PC-3 (cell line): ENCODE measurements around the gene INTS1.

Experiments used
- EZH2 ChIP-seq: fragments of 300-600 bp; sonication (generic); IDR thresholded peaks from one replicate; pipeline ENCODE4 v1.6.1; 2017; ENCODE audit warnings: antibody characterized with exemption, mild to moderate bottlenecking, low read length; ENCODE audit not compliant: unreplicated experiment
- TF ChIP-seq, protein P1 (sequence below): fragments of 300-600 bp; sonication (generic); conservative IDR thresholded peaks from 2 replicates; pipeline ENCODE4 v1.5.1; 2017; ENCODE audit warnings: antibody characterized with exemption, low read depth, mild to moderate bottlenecking, low read length

DNA sequence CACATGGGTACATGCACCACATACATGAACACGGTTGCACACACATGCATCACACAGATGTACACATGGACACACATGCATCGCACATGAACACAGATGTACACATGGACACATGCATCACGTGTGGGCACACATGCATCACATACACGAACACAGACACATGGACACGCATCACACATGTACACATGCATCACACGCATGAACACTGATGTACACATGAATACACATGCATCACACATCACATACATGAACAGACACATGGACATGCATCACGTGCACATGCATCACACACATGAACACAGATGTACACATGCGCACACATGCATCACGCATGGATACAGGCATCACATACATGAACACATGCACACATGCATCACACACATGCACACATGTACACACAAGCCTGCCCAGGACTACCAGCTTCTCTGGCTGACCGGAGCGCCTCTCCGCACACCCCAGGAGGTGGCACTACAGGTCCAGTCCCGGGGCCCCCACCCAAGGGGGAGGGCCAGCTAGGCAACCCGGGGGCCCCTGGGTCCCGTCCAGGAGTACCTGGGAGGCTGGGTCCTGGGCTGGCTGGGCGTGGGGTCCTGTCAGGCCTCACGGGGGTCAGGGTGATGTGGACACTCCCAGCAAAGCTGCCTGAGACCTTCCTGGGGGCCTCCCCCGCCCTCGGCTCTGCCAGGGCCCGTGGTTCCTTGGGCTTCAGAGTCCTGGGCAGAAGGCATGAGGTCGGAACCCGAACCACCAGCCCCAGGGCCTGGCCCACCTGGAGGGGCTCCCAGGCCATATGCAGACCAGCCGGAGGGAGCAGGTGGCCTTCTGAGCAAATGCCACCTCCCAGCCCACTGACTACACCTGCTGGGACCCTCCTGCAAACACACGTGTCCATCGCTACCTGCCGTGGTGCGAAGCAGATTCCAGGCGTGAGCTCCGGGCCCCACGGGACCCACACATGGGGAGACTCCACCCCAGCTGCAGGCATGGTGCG, 64.5 kb downstream of the INTS1 start:
- TF ChIP-seq EZH2 = no peak
- TF ChIP-seq, protein P1, sequence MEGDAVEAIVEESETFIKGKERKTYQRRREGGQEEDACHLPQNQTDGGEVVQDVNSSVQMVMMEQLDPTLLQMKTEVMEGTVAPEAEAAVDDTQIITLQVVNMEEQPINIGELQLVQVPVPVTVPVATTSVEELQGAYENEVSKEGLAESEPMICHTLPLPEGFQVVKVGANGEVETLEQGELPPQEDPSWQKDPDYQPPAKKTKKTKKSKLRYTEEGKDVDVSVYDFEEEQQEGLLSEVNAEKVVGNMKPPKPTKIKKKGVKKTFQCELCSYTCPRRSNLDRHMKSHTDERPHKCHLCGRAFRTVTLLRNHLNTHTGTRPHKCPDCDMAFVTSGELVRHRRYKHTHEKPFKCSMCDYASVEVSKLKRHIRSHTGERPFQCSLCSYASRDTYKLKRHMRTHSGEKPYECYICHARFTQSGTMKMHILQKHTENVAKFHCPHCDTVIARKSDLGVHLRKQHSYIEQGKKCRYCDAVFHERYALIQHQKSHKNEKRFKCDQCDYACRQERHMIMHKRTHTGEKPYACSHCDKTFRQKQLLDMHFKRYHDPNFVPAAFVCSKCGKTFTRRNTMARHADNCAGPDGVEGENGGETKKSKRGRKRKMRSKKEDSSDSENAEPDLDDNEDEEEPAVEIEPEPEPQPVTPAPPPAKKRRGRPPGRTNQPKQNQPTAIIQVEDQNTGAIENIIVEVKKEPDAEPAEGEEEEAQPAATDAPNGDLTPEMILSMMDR = peak; percentile 26
